HCT116 (cell line): Measurements from ENCODE around the gene SRPX.

ENCODE experiments used
- JUND ChIP-seq: IDR thresholded peaks from 2 replicates; pipeline ENCODE4 v1.6.1; 2012
- POLR2A ChIP-seq: IDR thresholded peaks from 2 replicates; pipeline ENCODE4 v1.7.0; 2011; ENCODE audit warnings: borderline replicate concordance; ENCODE audit not compliant: insufficient read depth, insufficient read length; ENCODE audit errors: extremely low read depth
- YY1 ChIP-seq: IDR thresholded peaks from 2 replicates; pipeline ENCODE4 v1.6.1; 2011; ENCODE audit warnings: low read length, low read depth, moderate library complexity, mild to moderate bottlenecking; ENCODE audit not compliant: insufficient replicate concordance; ENCODE audit errors: extremely low read depth
- TF ChIP-seq, protein P1 (sequence below), 3 experiments: fragments of 200-600 bp in 1 of 3; sonication (generic) in 1 of 3; IDR thresholded peaks in 2 of 3; conservative IDR thresholded peaks in 1 of 3; 2 replicates each; pipeline ENCODE4 v1.5.1; 2012 to 2017; ENCODE audit warnings: low read depth in 2 of 3, low read length in 2 of 3, antibody characterized with exemption in 1 of 3, borderline replicate concordance in 1 of 3, control low read depth in 1 of 3, mild to moderate bottlenecking in 1 of 3, mixed read lengths in 1 of 3, mixed run types in 1 of 3, moderate library complexity in 1 of 3; ENCODE audit not compliant: insufficient read depth in 1 of 3
- TF ChIP-seq, protein P2 (sequence below): IDR thresholded peaks from 2 replicates; pipeline ENCODE4 v1.6.1; 2012; ENCODE audit warnings: low read depth

DNA sequence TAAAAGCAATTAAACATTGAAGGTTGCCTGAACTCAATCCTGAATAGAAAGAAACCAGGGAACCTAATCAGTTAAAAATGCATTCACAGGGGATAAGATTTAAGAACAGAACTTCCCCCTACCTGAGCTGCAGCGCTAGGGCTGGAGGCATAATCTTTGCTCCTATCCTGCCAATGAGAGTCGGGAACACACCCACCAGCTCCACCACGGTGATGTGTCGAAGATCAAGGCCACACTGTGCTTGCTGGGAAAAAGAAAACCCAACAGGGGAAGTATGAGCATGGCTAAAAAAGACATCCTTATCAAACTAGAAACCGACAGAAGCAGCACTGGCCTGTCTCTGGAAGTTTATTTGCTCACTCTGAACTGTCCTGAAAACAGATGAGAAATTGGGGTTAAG, 66.3 kb downstream of the SRPX start:
- no peak for TF ChIP-seq POLR2A
- TF ChIP-seq, protein P1, sequence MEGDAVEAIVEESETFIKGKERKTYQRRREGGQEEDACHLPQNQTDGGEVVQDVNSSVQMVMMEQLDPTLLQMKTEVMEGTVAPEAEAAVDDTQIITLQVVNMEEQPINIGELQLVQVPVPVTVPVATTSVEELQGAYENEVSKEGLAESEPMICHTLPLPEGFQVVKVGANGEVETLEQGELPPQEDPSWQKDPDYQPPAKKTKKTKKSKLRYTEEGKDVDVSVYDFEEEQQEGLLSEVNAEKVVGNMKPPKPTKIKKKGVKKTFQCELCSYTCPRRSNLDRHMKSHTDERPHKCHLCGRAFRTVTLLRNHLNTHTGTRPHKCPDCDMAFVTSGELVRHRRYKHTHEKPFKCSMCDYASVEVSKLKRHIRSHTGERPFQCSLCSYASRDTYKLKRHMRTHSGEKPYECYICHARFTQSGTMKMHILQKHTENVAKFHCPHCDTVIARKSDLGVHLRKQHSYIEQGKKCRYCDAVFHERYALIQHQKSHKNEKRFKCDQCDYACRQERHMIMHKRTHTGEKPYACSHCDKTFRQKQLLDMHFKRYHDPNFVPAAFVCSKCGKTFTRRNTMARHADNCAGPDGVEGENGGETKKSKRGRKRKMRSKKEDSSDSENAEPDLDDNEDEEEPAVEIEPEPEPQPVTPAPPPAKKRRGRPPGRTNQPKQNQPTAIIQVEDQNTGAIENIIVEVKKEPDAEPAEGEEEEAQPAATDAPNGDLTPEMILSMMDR (IDR thresholded peaks at IDR 0.05 in 2 of 3, conservative IDR thresholded peaks at IDR 0.05 in 1 of 3; ENCODE audit: borderline replicate concordance in 1 of 3, insufficient read depth in 1 of 3, low read depth in 2 of 3, low read length in 2 of 3), result no peak
- TF ChIP-seq JUND, result no peak
- no peak for TF ChIP-seq YY1
- TF ChIP-seq, protein P2, sequence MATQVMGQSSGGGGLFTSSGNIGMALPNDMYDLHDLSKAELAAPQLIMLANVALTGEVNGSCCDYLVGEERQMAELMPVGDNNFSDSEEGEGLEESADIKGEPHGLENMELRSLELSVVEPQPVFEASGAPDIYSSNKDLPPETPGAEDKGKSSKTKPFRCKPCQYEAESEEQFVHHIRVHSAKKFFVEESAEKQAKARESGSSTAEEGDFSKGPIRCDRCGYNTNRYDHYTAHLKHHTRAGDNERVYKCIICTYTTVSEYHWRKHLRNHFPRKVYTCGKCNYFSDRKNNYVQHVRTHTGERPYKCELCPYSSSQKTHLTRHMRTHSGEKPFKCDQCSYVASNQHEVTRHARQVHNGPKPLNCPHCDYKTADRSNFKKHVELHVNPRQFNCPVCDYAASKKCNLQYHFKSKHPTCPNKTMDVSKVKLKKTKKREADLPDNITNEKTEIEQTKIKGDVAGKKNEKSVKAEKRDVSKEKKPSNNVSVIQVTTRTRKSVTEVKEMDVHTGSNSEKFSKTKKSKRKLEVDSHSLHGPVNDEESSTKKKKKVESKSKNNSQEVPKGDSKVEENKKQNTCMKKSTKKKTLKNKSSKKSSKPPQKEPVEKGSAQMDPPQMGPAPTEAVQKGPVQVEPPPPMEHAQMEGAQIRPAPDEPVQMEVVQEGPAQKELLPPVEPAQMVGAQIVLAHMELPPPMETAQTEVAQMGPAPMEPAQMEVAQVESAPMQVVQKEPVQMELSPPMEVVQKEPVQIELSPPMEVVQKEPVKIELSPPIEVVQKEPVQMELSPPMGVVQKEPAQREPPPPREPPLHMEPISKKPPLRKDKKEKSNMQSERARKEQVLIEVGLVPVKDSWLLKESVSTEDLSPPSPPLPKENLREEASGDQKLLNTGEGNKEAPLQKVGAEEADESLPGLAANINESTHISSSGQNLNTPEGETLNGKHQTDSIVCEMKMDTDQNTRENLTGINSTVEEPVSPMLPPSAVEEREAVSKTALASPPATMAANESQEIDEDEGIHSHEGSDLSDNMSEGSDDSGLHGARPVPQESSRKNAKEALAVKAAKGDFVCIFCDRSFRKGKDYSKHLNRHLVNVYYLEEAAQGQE, result no peak
